CD4-positive, alpha-beta T cell treated with Interleukin-10 for 1 hour (primary cell): ENCODE results near the gene THSD7A.

Source experiments
- DNase-seq: peaks from one replicate; pipeline ENCODE4 v3.0.0-alpha.2; 2020

The THSD7A gene

GRCh38 chr7:11811709-11812108 is 20.3 kb downstream of the THSD7A start:
- DNase-seq, result no peak

GRCh38 chr7:11810043-11810625 is 21.9 kb downstream of the THSD7A start:
- DNase-seq, result no peak

DNA sequence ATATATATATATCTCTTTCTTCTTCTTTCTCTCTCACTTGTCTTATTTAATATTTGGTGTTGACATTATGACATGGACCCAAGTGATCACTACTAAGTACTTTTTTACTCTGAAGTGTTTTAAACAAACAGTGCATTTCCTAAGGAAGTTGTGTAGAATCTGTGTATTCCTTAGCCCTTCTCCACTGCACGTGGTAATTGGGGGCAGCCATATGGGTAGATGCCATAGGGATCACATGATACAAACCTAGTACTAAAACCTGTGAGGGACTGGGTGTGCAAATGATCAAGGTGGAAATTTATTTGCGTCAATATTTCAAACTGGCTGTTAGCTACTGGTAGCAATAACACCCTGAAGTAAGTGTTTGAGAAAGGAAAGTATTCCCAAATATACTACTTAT is 25.0 kb downstream of the THSD7A start:
- DNase-seq, result no peak

- no peak for DNase-seq
Observed at GRCh38 chr7:11804621-11805020, 27.4 kb downstream of the THSD7A start.

- no peak for DNase-seq
Observed at GRCh38 chr7:11795231-11795630, 36.8 kb downstream of the THSD7A start.

- no peak for DNase-seq
Observed at GRCh38 chr7:11792166-11792565, 39.8 kb downstream of the THSD7A start.

DNA sequence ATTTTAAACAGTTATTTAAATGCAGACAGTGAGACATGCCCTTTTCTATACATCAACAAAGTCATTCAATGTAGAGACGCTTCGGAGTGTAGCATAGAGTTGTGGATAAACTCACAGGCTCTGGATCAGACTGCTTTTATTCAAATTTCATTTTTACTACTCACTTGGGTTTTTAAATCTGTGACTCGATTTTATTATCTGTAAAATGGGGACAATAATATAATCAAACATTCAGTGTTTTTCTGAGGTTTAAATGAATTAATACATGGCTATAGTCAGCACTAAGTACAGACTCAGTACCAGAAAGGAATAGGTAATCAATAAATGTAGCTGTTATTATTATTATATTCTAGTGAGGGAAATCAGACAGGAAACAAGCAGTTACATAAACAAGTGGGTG is 43.4 kb downstream of the THSD7A start:
- no peak for DNase-seq

DNA sequence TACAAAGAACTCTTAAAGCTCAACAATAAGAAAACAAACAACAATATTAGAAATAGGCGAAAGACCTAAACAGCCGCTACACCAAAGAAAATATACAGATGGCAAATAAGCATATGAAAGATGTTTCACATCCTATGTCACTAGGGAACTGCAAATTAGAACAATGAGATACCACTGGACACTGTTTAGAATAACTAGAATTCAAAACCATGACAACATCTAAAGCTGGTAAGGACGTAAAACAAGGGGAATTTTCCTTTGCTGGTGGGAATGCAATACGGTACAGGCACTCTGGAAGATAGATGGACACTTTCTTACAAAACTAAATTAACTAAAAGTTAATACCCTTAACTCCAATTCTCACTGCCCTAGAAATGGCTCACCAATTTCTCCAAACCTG is 44.5 kb downstream of the THSD7A start:
- no peak for DNase-seq

DNA sequence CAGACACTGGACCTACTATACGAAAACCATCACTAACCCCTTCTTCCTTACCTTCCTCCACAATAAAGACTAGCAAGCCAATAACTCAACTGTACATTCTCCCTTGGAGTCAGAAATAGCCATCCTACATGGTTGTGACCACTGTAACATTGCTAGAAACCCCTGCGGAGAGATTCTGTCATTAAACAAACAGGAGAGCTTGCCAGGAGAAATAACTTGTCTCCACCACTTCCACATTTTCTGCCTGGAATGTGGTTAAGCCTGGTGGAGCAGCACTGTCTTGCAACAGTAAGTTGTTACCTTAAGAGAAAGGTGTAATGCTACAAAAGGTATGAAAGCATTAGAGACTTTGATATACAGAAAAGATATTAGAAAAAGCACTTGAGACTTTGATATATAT is 45.8 kb downstream of the THSD7A start:
- DNase-seq, result no peak

- no peak for DNase-seq
Observed at GRCh38 chr7:11784769-11785536, 47.0 kb downstream of the THSD7A start.

GRCh38 chr7:11779864-11780674 is 51.9 kb downstream of the THSD7A start:
- DNase-seq, result no peak

DNA sequence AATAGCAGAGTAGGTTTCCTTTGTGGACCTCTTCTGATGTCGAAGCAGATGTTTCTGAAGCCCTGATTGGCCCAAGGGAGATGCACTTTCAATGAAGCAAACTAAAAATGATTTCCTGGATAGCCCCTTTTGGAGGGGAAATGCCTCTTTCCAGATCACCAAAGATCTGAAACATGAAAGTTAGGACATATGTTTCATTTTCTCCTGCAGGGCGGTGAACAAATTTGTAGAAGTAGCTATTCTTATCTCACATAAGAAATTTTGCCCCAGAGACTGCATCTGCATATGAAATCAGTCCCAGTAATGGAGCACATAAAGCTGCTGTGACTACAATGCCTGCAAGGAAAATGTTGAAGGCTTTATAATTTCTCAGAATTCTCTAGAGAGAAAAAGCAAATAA is 56.0 kb downstream of the THSD7A start:
- DNase-seq, result no peak

- no peak for DNase-seq
Observed at GRCh38 chr7:11775401-11775800, 56.6 kb downstream of the THSD7A start.

GRCh38 chr7:11768263-11768662 is 63.7 kb downstream of the THSD7A start:
- no peak for DNase-seq

DNA sequence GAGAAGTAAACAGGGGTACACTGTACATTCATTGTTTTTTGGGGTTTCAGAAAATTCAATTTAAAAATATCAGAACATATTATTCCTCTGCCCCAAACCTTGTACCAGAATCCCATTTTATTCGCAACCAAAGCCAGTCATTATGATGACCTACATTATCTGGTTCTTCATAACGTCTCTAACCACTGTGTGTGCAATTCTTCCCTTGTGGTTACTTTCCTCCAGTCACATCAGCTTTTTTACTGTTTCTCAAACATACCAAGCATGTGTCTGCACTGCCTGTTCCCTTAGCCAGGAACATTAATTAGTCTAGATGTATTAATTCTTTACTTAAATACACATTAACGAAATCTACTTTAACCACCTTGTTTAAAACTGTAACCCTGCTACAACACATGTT is 64.8 kb downstream of the THSD7A start:
- no peak for DNase-seq

DNA sequence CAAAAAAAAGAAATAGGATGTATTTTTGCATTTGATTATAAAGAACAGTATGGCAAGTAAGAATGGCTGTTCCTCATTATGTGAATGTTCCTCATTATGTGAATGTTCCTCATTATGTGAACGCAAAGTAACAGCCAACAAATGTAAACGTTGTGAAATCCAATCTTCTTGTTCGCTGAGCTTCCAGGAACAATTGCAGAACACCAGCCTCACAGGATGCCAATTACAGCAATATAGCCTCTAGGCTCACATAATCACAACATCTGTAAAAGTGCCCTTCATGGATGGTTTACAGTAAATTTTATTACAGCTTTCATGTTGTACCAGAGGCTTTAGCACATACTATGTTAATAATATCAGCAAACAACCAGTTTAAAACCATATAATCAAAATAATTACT is 71.6 kb downstream of the THSD7A start:
- no peak for DNase-seq

DNA sequence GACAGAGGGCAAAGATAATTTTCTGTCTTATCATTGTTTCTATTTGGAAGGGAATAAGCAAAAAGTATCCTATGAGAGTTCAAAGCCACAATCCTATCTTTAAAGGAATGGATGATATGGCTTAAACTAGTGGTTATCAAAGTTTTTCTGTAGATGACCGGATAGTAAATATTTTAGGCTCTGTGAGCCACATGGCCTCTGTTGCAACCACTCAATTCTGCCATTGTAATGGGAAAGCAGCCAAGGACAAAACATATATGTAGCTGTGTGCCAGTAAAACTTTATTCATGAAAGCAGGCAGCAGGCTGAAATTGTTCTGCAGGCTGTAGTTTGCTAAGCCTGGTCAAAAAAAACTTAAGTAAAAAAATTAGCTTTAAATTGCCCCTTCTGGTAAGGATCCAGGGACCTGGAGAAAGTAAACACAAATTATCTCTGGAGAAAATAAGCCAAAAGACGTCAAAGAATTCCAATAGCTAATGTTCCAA is 73.3 kb downstream of the THSD7A start:
- no peak for DNase-seq

- no peak for DNase-seq
Observed at GRCh38 chr7:11757153-11757552, 74.8 kb downstream of the THSD7A start.

- no peak for DNase-seq
Observed at GRCh38 chr7:11754933-11755332, 77.1 kb downstream of the THSD7A start.

GRCh38 chr7:11754123-11754522 is 77.9 kb downstream of the THSD7A start:
- no peak for DNase-seq

DNA sequence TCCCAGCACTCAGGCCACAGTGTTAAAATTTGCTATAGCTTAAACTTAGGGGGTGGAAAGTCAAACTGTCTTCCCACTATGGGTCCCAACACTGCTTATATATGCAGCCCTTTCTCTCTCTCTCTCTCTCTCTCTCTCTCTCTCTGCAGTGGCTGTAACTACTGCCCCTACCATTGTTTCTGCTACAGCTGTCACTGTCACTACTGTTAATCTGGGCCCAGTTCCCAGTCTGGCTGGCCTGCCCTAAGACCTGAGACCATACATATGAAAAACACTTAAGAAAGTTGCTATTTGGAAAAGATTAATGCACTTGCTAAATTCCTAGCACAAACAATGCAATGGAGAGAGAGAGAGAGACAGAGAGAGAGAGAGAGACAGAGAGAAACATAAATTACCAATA is 78.6 kb downstream of the THSD7A start:
- DNase-seq, result no peak

GRCh38 chr7:11751807-11752389 is 80.1 kb downstream of the THSD7A start:
- no peak for DNase-seq

- no peak for DNase-seq
Observed at GRCh38 chr7:11751315-11751714, 80.7 kb downstream of the THSD7A start.

GRCh38 chr7:11750191-11750590 is 81.8 kb downstream of the THSD7A start:
- no peak for DNase-seq
